Measurements from ENCODE around the gene ITGB5.
A peak's percentile ranks its signal among the peaks of the same experiment; 100 is the strongest.

The ITGB5 gene

GRCh38 chr3:124934577-124934976 lies 47.4 kb upstream of the ITGB5 start, which contains the start of gene MUC13:
TSS of gene MUC13 (minus strand) at chr3:124934751. CDS start at chr3:124934712, 39 bp downstream.
- Histone ChIP-seq H3K4me3 (ENCODE audit: low read length) (no peak within 1 kb of the TSS), H3K9me3 (ENCODE audit: insufficient read depth, low read length) (no peaks in the 10 kb centered on the region), H2AFZ (ENCODE audit: low read depth, low read length) (no peak within 1 kb of the TSS), H3K79me2 (ENCODE audit: low read length) (no peaks in the 10 kb centered on the region), H3K4me1 (ENCODE audit: low read length) (peaks cover 23% of the 10 kb centered on the region), H3K4me2 (ENCODE audit: low read length) (peak within 1 kb of the TSS; percentile 24), H4K20me1 (ENCODE audit: insufficient read depth, low read length) (no peaks in the 10 kb centered on the region), H3K36me3 (replicated peaks; ENCODE audit: low read depth, low read length) (no peaks in the 10 kb centered on the region), H3K9ac (ENCODE audit: low read length) (no peak within 1 kb of the TSS), H3K27me3 (ENCODE audit: low read depth, low read length) (peaks cover 17% of the 10 kb centered on the region), H3K27ac (ENCODE audit: low read length) (no peak within 1 kb of the TSS)
- TF ChIP-seq EZH2phosphoT487 (IDR thresholded peaks at IDR 0.05; ENCODE audit: low read depth) (no peak), CTCF (IDR thresholded peaks at IDR 0.05; ENCODE audit: low read depth, low read length) (no peak)

- H2AFZ ChIP-seq (ENCODE audit: low read depth, low read length) = no peak overlapping the region
- peak overlapping the region; percentile 23 for H3K4me2 ChIP-seq (ENCODE audit: low read length)
- peaks cover 16% of the 10 kb centered on the region for H3K27me3 ChIP-seq (ENCODE audit: low read depth, low read length)
Measured at GRCh38 chr3:124928333-124929202, 41.4 kb upstream of the ITGB5 start.

GRCh38 chr3:124927574-124928045 lies 40.4 kb upstream of the ITGB5 start:
- H3K79me2 ChIP-seq (ENCODE audit: low read length) = no peaks in the 10 kb centered on the region
- peaks cover 29% of the 10 kb centered on the region for H3K4me1 ChIP-seq (ENCODE audit: low read length)
- no peaks in the 10 kb centered on the region for H3K36me3 ChIP-seq (replicated peaks; ENCODE audit: low read depth, low read length)
- TF ChIP-seq CTCF (IDR thresholded peaks at IDR 0.05; ENCODE audit: low read depth, low read length) = no peak
- no peak for TF ChIP-seq EZH2phosphoT487 (IDR thresholded peaks at IDR 0.05; ENCODE audit: low read depth)
- H2AFZ ChIP-seq (ENCODE audit: low read depth, low read length) = no peak overlapping the region
- no peaks in the 10 kb centered on the region for H4K20me1 ChIP-seq (ENCODE audit: insufficient read depth, low read length)
- no peak overlapping the region for H3K27ac ChIP-seq (ENCODE audit: low read length)
- no peaks in the 10 kb centered on the region for H3K9me3 ChIP-seq (ENCODE audit: insufficient read depth, low read length)
- no peak overlapping the region for H3K9ac ChIP-seq (ENCODE audit: low read length)
- peaks cover 16% of the 10 kb centered on the region for H3K27me3 ChIP-seq (ENCODE audit: low read depth, low read length)
- H3K4me2 ChIP-seq (ENCODE audit: low read length) = peak overlapping the region; percentile 23
- no peak overlapping the region for H3K4me3 ChIP-seq (ENCODE audit: low read length)

More at GRCh38 chr3:124928333-124929202, 41.4 kb upstream of the ITGB5 start:
- Histone ChIP-seq H3K79me2 (ENCODE audit: low read length) (no peaks in the 10 kb centered on the region), H3K9ac (ENCODE audit: low read length) (no peak overlapping the region), H3K27ac (ENCODE audit: low read length) (no peak overlapping the region), H4K20me1 (ENCODE audit: insufficient read depth, low read length) (no peaks in the 10 kb centered on the region), H3K4me1 (ENCODE audit: low read length) (peaks cover 32% of the 10 kb centered on the region), H3K36me3 (replicated peaks; ENCODE audit: low read depth, low read length) (no peaks in the 10 kb centered on the region), H3K4me3 (ENCODE audit: low read length) (no peak overlapping the region), H3K9me3 (ENCODE audit: insufficient read depth, low read length) (no peaks in the 10 kb centered on the region)
- TF ChIP-seq EZH2phosphoT487 (IDR thresholded peaks at IDR 0.05; ENCODE audit: low read depth) = no peak
- peak; percentile 82 for TF ChIP-seq CTCF (IDR thresholded peaks at IDR 0.05; ENCODE audit: low read depth, low read length)

GRCh38 chr3:124926426-124927101 lies 39.4 kb upstream of the ITGB5 start:
- Histone ChIP-seq H3K4me1 (ENCODE audit: low read length) (peaks cover 26% of the 10 kb centered on the region), H3K4me3 (ENCODE audit: low read length) (no peak overlapping the region), H4K20me1 (ENCODE audit: insufficient read depth, low read length) (no peaks in the 10 kb centered on the region), H3K27me3 (ENCODE audit: low read depth, low read length) (peaks cover 16% of the 10 kb centered on the region), H2AFZ (ENCODE audit: low read depth, low read length) (peak overlapping the region; percentile 70; the same call in 1 of the 2 replicates), H3K4me2 (ENCODE audit: low read length) (peak overlapping the region; percentile 23), H3K9me3 (ENCODE audit: insufficient read depth, low read length) (no peaks in the 10 kb centered on the region), H3K27ac (ENCODE audit: low read length) (no peak overlapping the region), H3K9ac (ENCODE audit: low read length) (no peak overlapping the region), H3K79me2 (ENCODE audit: low read length) (no peaks in the 10 kb centered on the region), H3K36me3 (replicated peaks; ENCODE audit: low read depth, low read length) (no peaks in the 10 kb centered on the region)
- TF ChIP-seq EZH2phosphoT487 (IDR thresholded peaks at IDR 0.05; ENCODE audit: low read depth) (no peak), CTCF (IDR thresholded peaks at IDR 0.05; ENCODE audit: low read depth, low read length) (no peak)
